HG03060 (cell line): ENCODE data around the gene FNTB.

Experiments used
- ATAC-seq: cut with Tn5 transposase; IDR thresholded peaks from one replicate; pipeline ENCODE4 v1.9.1; 2021; ENCODE audit warnings: low read depth, moderate number of reproducible peaks; ENCODE audit not compliant: unreplicated experiment

FNTB gene

GRCh38 chr14:65107200-65107599 lies 120.5 kb downstream of the FNTB start:
- ATAC-seq: no peak

DNA sequence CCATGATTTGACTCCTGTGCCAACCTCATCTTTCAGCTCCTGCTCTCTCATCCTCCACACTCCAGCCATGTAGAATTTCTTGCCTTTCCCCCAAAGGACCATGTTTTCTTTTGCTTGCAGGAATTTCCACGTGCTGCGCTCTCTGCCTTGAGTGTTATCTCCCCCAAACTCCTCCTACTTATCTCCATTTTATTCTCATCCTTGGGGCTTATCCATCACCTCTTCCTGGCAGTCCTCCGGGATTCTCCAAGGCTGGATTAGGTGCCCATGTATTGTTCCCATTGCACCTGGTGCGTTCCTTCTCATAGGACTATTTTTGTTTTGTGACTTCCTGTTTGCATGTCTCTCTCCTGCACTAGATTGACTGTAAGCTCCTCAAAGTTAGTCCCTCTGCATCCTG lies 122.7 kb downstream of the FNTB start:
- no peak for ATAC-seq

GRCh38 chr14:65110525-65110924 lies 123.8 kb downstream of the FNTB start:
- no peak for ATAC-seq
